Measurements from ENCODE around the gene SHB. TPM values are rescaled to one million over a fixed set of nuclear protein-coding genes. Genes with fewer than 3 reads are reported as not detected.
A peak's percentile ranks its signal among the peaks of the same experiment; 100 is the strongest.

The SHB gene
- total RNA-seq, 2 donors from 2014 or later: 28.1 to 38.1 TPM

DNA sequence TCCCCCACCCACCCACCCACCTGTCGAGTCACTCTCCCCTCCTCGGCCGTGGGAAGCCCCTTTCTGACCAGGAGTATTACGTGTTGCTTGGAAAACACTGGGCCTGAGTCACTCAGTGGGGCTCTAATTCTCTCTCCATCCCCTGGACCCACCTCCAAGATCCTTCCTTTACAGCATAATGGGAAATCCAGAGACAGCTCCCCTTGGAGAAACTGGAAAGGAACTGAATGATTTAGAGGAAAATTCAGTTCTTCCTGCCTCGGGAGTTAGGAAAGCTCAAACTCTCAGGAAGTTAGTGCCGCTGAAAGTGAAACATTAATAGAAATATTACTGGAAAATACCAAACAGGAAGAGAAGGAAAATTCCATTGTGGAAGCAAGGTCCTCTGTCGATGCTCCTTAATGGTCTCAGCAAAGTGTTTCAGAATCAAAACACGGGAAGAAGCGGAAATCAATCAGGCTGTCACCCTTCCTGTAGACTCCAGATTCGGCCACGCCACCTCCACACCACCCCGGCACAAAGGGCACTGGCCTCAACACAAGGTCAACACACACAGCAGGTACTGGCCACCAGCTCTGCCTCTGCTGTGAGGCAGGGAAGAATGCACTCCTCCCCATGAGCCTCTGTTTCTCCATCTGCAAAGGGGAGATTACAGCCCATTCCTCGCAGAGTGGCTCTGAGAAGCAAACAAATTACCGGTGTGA lies 9.6 kb downstream of the SHB start:
- Histone ChIP-seq H3K9ac (ENCODE audit: extremely low read depth, low read length, poor library complexity, severe bottlenecking) (no peak overlapping the region), H3K36me3 (ENCODE audit: control insufficient read depth, insufficient read depth, low read length) (peaks cover 74% of the 10 kb centered on the region), H3K4me1 (ENCODE audit: control insufficient read depth, insufficient read depth, low read length) (peaks cover 18% of the 10 kb centered on the region), H3K9me3 (ENCODE audit: control insufficient read depth, low read length) (no peaks in the 10 kb centered on the region), H3K27ac (ENCODE audit: low read depth, low read length) (no peak overlapping the region), H3K4me3 (ENCODE audit: low read length) (no peak overlapping the region), H3K27me3 (ENCODE audit: control insufficient read depth, insufficient read depth, low read length, poor library complexity, severe bottlenecking) (no peaks in the 10 kb centered on the region)
- peak; percentile 42 for DNase-seq
- no peaks in the 10 kb centered on the region for H3K9me3 Mint-ChIP-seq
- H3K27me3 Mint-ChIP-seq (ENCODE audit: insufficient read depth): no peaks in the 10 kb centered on the region
- 88 to 91% methylated on average over 4 to 14 of the region's 14 CpGs for WGBS, 2 experiments (ENCODE audit: insufficient coverage in 1 of 2, insufficient read length in 1 of 2)
- H3K4me3 Mint-ChIP-seq: no peak overlapping the region
- peaks cover 30% of the 10 kb centered on the region for H3K36me3 Mint-ChIP-seq (ENCODE audit: low read depth)
- TF ChIP-seq, protein P1, sequence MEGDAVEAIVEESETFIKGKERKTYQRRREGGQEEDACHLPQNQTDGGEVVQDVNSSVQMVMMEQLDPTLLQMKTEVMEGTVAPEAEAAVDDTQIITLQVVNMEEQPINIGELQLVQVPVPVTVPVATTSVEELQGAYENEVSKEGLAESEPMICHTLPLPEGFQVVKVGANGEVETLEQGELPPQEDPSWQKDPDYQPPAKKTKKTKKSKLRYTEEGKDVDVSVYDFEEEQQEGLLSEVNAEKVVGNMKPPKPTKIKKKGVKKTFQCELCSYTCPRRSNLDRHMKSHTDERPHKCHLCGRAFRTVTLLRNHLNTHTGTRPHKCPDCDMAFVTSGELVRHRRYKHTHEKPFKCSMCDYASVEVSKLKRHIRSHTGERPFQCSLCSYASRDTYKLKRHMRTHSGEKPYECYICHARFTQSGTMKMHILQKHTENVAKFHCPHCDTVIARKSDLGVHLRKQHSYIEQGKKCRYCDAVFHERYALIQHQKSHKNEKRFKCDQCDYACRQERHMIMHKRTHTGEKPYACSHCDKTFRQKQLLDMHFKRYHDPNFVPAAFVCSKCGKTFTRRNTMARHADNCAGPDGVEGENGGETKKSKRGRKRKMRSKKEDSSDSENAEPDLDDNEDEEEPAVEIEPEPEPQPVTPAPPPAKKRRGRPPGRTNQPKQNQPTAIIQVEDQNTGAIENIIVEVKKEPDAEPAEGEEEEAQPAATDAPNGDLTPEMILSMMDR (conservative IDR thresholded peaks at IDR 0.05): no peak
- no peak overlapping the region for H3K27ac Mint-ChIP-seq
- H3K4me1 Mint-ChIP-seq: peaks cover 67% of the 10 kb centered on the region

- no peaks in the 10 kb centered on the region for H3K27me3 ChIP-seq (ENCODE audit: control insufficient read depth, insufficient read depth, low read length, poor library complexity, severe bottlenecking)
Measured at GRCh38 chr9:38058452-38059232, 10.4 kb downstream of the SHB start.

DNA sequence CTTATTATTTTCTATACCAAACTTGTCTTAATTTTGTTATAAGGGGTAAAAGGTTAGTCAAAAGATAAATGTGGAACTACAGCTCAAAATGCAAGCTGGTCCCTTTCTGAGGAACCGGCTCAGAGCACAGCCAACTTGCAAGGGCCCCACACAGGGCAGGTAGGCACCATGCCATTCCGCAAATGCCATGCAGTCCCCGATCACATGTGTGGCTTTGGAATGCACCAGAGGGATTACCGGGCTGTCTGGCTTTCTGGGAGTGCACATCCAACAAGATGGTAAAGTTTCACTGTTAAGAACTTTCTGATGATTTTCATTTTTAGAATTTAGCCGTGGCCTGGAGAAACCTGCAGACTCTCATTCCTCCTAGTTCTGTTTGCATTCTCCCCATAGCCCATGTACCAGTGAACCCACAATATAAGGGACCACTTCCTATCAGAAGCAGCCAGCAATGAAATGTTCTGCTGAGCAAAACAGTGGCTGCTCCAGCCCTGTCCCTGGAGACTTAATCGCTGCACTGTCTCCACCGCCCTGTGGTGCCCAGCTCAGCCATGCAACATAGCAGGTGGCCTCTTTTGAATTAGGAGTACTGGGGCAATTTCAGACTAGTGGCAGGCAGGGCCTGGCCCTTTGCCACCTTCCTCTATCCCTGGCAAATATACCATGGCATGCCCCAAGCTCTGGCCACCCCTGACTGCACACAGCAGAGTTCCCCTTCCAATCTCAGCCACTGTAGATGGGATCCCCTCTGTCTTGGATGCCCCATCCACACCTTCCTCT lies 11.4 kb downstream of the SHB start:
- H3K27me3 ChIP-seq (ENCODE audit: control insufficient read depth, insufficient read depth, low read length, poor library complexity, severe bottlenecking): no peaks in the 10 kb centered on the region
- Mint-ChIP-seq H3K9me3 (no peaks in the 10 kb centered on the region), H3K27ac (peak overlapping the region; percentile 16), H3K4me3 (no peak overlapping the region), H3K4me1 (peaks cover 69% of the 10 kb centered on the region), H3K36me3 (ENCODE audit: low read depth) (peaks cover 26% of the 10 kb centered on the region), H3K27me3 (ENCODE audit: insufficient read depth) (no peaks in the 10 kb centered on the region)
- peaks cover 64% of the 10 kb centered on the region for H3K36me3 ChIP-seq (ENCODE audit: control insufficient read depth, insufficient read depth, low read length)
- no peak overlapping the region for H3K9ac ChIP-seq (ENCODE audit: extremely low read depth, low read length, poor library complexity, severe bottlenecking)
- H3K4me1 ChIP-seq (ENCODE audit: control insufficient read depth, insufficient read depth, low read length): peaks cover 11% of the 10 kb centered on the region
- 90% methylated on average over 6 to 7 of the region's 7 CpGs for WGBS, 2 experiments (ENCODE audit: insufficient coverage in 1 of 2, insufficient read length in 1 of 2)
- TF ChIP-seq, protein P1 (conservative IDR thresholded peaks at IDR 0.05): no peak
- no peak for DNase-seq
- no peak overlapping the region for H3K4me3 ChIP-seq (ENCODE audit: low read length)
- no peaks in the 10 kb centered on the region for H3K9me3 ChIP-seq (ENCODE audit: control insufficient read depth, low read length)
- H3K27ac ChIP-seq (ENCODE audit: low read depth, low read length): no peak overlapping the region

More at GRCh38 chr9:38058452-38059232, 10.4 kb downstream of the SHB start:
- Mint-ChIP-seq H3K9me3 (no peaks in the 10 kb centered on the region), H3K4me1 (peaks cover 68% of the 10 kb centered on the region), H3K4me3 (no peak overlapping the region), H3K27me3 (ENCODE audit: insufficient read depth) (no peaks in the 10 kb centered on the region), H3K36me3 (ENCODE audit: low read depth) (peaks cover 30% of the 10 kb centered on the region), H3K27ac (no peak overlapping the region)
- TF ChIP-seq, protein P1 (conservative IDR thresholded peaks at IDR 0.05): peak; percentile 42
- 72 to 85% methylated on average over 4 to 13 of the region's 13 CpGs for WGBS, 2 experiments (ENCODE audit: insufficient coverage in 1 of 2, insufficient read length in 1 of 2)
- H3K9ac ChIP-seq (ENCODE audit: extremely low read depth, low read length, poor library complexity, severe bottlenecking): no peak overlapping the region
- no peak overlapping the region for H3K27ac ChIP-seq (ENCODE audit: low read depth, low read length)
- peaks cover 18% of the 10 kb centered on the region for H3K4me1 ChIP-seq (ENCODE audit: control insufficient read depth, insufficient read depth, low read length)
- no peak overlapping the region for H3K4me3 ChIP-seq (ENCODE audit: low read length)
- DNase-seq: peak; percentile 58
- peaks cover 72% of the 10 kb centered on the region for H3K36me3 ChIP-seq (ENCODE audit: control insufficient read depth, insufficient read depth, low read length)
- H3K9me3 ChIP-seq (ENCODE audit: control insufficient read depth, low read length): no peaks in the 10 kb centered on the region

Data from endodermal cell (in vitro differentiated cells).